Measurements from ENCODE around the gene FA2H. TPM values are rescaled to one million over a fixed set of nuclear protein-coding genes. Genes with fewer than 3 reads are reported as not detected.
"Not testable (repeated sequence)": the region's sequence is repeated elsewhere in the genome, so short reads cannot be mapped to it uniquely, and the experiment has no call there.

The FA2H gene
- total RNA-seq, 1 experiment from 2014 or later: not detected

GRCh38 chr16:74682556-74682955, 92.1 kb downstream of the FA2H start:
- DNase-seq (ENCODE audit: low read depth): no peak

GRCh38 chr16:74680681-74681080, 93.9 kb downstream of the FA2H start:
- no peak for DNase-seq (ENCODE audit: low read depth)

DNA sequence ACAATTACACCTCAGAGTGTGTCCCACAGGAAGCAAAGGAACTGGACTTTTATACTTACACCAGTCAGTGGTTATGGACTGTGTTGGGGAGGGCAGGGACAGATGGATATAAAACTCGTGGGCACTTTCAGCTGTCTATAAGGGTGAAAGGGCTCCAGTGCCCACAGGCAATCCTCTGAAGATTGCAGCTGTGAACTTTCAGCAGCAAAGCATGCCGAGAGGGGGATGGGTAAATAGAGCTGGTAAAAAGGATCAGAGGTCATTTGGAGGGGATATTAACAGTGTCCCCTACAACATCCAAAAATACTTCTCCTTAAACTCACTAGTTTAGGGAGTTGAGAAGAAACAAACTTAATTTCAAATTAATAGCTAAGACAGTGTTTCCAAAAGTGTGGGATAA, 94.6 kb downstream of the FA2H start:
- DNase-seq (ENCODE audit: low read depth): no peak

DNA sequence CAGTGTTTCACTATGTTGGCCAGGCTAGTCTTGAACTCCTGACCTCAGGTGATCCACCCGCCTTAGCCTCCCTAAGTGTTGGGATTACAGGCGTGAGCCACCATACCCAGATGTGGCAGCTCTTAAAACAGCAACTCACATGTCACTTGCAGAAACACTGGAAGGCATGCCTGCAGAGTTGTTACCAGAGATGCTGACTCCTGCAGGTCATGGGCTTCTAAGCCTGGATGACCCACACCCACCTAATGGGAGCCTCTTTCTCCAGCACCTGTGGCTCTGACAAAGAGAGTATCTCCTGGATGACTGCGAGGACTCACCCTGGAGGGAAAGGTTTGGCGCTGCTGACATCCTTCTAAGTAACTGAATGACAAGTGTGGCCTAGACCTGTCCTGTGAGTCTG, 96.8 kb downstream of the FA2H start:
- no peak for DNase-seq (ENCODE audit: low read depth)

GRCh38 chr16:74673876-74674275, 100.7 kb downstream of the FA2H start:
- DNase-seq (ENCODE audit: low read depth): no peak

- DNase-seq (ENCODE audit: low read depth): not testable (repeated sequence)
These were observed 105.7 kb downstream of the FA2H start for GRCh38 chr16:74668877-74669276.

DNA sequence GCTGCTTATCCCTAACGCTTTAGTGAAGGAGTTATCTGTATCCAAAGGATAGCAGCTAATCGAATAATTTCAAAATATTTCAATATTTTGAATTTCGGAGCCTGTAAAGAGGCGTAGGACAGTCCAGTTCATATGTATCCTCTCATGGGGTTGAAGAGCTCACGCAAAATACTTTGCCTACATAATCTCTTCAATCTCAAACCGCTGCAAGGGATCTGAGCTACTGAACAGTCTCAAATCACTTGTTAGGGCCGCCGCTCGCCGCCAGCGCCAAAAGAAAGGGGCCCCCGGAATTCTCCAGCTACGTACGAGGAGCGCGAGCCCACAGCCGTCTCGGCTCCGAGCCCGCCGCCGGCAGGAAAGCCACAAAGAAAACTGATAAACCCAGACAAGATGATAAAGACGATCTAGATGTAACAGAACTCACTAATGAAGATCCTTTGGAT, 107.3 kb downstream of the FA2H start:
- peak; percentile 56 for DNase-seq (ENCODE audit: low read depth)

DNA sequence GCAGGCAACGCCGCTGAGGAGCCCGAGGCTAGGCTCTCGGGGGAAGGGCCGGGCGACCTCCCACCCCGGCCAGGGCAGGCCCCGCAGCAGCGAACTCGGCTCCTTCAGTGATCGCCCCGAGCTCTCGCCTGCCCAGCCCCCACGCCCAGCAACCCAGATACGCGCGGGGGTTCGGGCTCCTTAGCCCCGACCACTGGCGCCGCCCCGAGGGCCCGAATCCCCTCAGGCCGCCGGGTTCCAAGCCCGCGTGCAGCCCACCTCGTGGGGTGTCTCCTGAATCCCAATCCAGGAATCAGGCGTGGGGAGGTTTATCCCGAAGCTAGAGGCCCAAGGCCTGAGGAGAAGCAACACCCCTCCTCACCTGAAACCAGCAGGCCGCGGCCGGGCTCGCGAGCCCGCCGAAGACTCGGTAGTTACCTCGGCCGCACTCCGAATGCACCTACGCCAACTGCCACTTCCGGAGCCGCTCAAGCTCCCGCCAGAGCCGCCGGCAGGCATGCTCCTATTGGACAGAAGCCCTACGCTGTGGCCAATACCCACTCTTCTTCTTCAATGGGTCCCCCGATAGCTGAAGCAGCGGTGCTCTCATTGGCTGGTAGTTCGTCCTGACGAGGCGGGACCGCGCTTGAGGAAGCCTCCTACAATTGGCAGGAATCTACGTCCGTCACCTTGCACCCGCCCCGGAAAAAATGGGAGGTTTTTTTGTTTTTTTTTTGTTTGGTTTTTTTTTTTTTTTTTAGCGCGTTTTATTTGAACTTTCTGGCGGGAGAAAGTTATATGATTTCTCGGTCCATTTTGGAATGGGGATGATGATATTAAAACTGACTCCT, 108.0 kb downstream of the FA2H start, which contains the start of gene RFWD3:
TSS of gene RFWD3 (minus strand) at position 453 of the 830 bp plus-strand sequence. CDS start 5,428 bp downstream, outside the sequence.
- peak; percentile 98 for DNase-seq (ENCODE audit: low read depth)

DNA sequence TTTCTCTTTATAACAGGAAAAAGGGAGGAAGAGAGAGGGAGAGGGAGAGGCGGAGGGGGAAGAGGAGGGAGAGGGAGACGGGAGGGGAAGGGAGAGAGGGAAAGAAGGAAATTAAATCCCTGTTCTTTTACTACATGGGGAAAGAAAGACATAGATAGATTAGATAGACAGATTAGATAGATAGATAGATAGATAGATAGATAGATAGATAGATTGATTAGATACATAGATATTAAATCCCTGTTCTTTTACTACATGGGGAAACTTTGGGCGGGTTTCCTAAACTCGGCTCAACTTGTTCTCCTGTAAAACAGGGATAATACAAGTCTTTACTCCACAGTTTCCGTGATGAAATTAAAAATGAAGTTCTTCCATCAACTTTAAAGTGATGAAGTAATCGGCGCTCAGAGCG, 108.6 kb downstream of the FA2H start:
- no peak for DNase-seq (ENCODE audit: low read depth)

Other genes with a start within 250 kb of the FA2H start
- 70.9 and 73.4 TPM in 2 replicates for gene GLG1, start 167.7 kb downstream of the FA2H start, total RNA-seq (2014; rRNA removed; shearing (Covaris generic))
- 37.5 and 44.9 TPM in 2 replicates for gene RFWD3, start 107.9 kb downstream of the FA2H start, total RNA-seq (2014; rRNA removed; shearing (Covaris generic))
- 7.2 and 8.4 TPM in 2 replicates for gene MLKL, start 74.0 kb downstream of the FA2H start, total RNA-seq (2014; rRNA removed; shearing (Covaris generic))
- 8.5 and 10.1 TPM in 2 replicates for gene WDR59, start 210.3 kb upstream of the FA2H start, total RNA-seq (2014; rRNA removed; shearing (Covaris generic))
- gene ZNRF1, start 224.2 kb upstream of the FA2H start, total RNA-seq (2014; rRNA removed; shearing (Covaris generic)): 11.4 and 12.0 TPM in 2 replicates

Measured in RPMI7951 (cell line).